ENCODE measurements around the gene LRRC1. TPM values are rescaled to one million over a fixed set of nuclear protein-coding genes. Genes with fewer than 3 reads are reported as not detected.

Gene LRRC1
- total and polyA plus RNA-seq, 2 of the 8 experiments (the other 6 are each of a cell fraction or from before 2014, with no cell fraction given): 6.7 to 15.9 TPM

DNA sequence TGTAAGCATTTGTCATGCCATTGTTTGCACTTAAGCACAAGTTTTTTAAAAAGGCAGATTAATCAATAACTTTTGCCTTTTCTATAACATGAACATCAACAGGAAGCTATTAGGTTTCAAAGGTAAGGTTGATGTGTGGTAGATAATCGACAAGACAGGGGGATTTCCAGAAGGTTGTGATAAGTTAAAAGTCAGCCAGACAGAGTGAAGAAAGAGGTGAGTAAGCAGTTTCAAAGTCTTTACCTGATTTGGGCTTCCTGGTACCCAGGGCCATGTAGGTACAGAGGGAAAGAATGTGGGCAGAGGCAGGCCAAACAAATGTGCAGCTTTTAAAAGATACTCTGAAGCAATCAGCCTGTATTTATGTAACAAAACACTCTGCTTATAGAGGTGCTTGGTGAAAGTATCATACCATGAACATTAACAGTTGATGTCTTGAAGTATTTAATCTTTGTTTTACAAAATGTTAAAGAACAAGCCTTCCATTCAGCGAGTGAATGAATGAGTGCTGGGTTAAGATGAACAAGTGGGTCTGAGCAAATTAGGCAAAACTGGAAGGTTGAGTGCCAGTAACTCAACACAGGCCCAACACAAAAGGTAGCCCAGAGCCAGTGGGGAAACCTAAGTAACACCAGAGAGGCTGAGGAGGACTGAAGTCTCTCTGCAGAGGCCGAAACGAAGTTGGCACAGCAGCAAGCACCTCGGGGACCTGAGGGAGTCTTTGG is 60.2 kb downstream of the LRRC1 start (continued):
- no peak for TF ChIP-seq CHD7 (IDR thresholded peaks at IDR 0.05; ENCODE audit: insufficient replicate concordance, low read length)
- 0 out of 2 replicates have a peak, but pooled peaks have one; percentile 12 for TF ChIP-seq BACH1 (IDR thresholded peaks at IDR 0.05; ENCODE audit: low read length)
